K562 (cell line): ENCODE measurements around the gene GPR55. TPM values are rescaled to one million over a fixed set of nuclear protein-coding genes. Genes with fewer than 3 reads are reported as not detected.

Experiments
- ATAC-seq: fragments of 200-7000 bp; cut with Tn5 transposase; 3 replicates; pipeline ENCODE4 v1.9.1; 2020; ENCODE audit warnings: moderate library complexity
- BruUV-seq: library from RNA; stranded (reverse); fragments of 400-500 nt; replicated peaks from 2 replicates; lab custom pipeline; 2021; lab: Mats Ljungman, UMichigan
- CTCF ChIA-PET: fragments of 300-600 bp; formaldehyde crosslinking; extraction: SDS; loops from one replicate; lab custom pipeline; 2021; ENCODE audit warnings: low intra/inter-chr PET ratio; lab: Yijun Ruan, JAX
- POLR2A ChIA-PET: fragments of 300-600, 350-650 bp; sonication (Branson Sonifier 250); formaldehyde crosslinking; extraction: SDS; loops from one replicate; lab custom pipeline; 2021; ENCODE audit warnings: antibody characterized with exemption, inconsistent platforms; lab: Yijun Ruan, JAX
- DNase-seq, 4 experiments: peaks; one replicate each; pipeline versions ENCODE4 v3.0.0 to v3.0.0-alpha.2; 2011 to 2018; ENCODE audit warnings: low spot score in 3 of 4, mixed read lengths in 3 of 4; ENCODE audit errors: extremely low read depth in 1 of 4
- FAIRE-seq: peaks from 2 replicates; lab custom pipeline; 2011; peaks lifted over from hg19 to GRCh38; lab: Jason Lieb, UNC
- H2AFZ ChIP-seq: 2 replicates; pipeline ENCODE4 v1.6.0; 2011; ENCODE audit warnings: low read depth, low read length, control low read depth, inconsistent platforms
- H3K27ac ChIP-seq: fragments of 200-600 bp; 3 replicates; pipeline ENCODE4 v1.8.0; 2011; ENCODE audit warnings: low read depth, mild to moderate bottlenecking, control low read depth, inconsistent platforms, low read length, moderate library complexity, mixed read lengths; ENCODE audit errors: extremely low read depth
- H3K27me3 ChIP-seq, 2 experiments: fragments of 300-600 bp in 1 of 2; 2 replicates in 1 of 2; 3 replicates in 1 of 2; pipeline versions ENCODE4 v1.6.0 to v1.8.0; 2011; ENCODE audit warnings: inconsistent platforms in 2 of 2, low read length in 2 of 2, mild to moderate bottlenecking in 1 of 2, mixed read lengths in 1 of 2, moderate library complexity in 1 of 2; ENCODE audit not compliant: control insufficient read depth in 2 of 2, insufficient read depth in 2 of 2
- H3K36me3 ChIP-seq: fragments of 300-600 bp; 3 replicates; pipeline ENCODE4 v1.8.0; 2011; ENCODE audit warnings: mild to moderate bottlenecking, low read length, inconsistent platforms; ENCODE audit not compliant: control insufficient read depth, insufficient read depth
- H3K4me1 ChIP-seq, 2 experiments: fragments of 200-600 bp in 1 of 2; replicated peaks in 1 of 2; 2 replicates in 1 of 2; 3 replicates in 1 of 2; pipeline versions ENCODE4 v1.5.1 to v1.8.0; 2011; ENCODE audit warnings: inconsistent platforms in 2 of 2, low read length in 2 of 2, mild to moderate bottlenecking in 1 of 2, mixed read lengths in 1 of 2, moderate library complexity in 1 of 2; ENCODE audit not compliant: control insufficient read depth in 2 of 2, insufficient read depth in 2 of 2
- H3K4me2 ChIP-seq: 2 replicates; pipeline ENCODE4 v1.6.1; 2011; ENCODE audit warnings: low read length, control low read depth, inconsistent platforms, mixed read lengths; ENCODE audit not compliant: insufficient read depth
- H3K4me3 ChIP-seq: fragments of 200-600 bp; sonication (generic), shearing (Covaris generic); 2 replicates; pipeline ENCODE4 v1.5.1; 2016; ENCODE audit warnings: control low read depth, inconsistent platforms
- H3K79me2 ChIP-seq: fragments of 200-600 bp; 3 replicates; pipeline ENCODE4 v1.8.0; 2011; ENCODE audit warnings: low read length, inconsistent platforms; ENCODE audit not compliant: control insufficient read depth, insufficient read depth
- H3K9ac ChIP-seq, 2 experiments: 2 replicates each; pipeline versions ENCODE4 v1.6.0 to v1.6.1; 2011; ENCODE audit warnings: low read depth in 2 of 2, low read length in 2 of 2, control low read depth in 1 of 2, inconsistent platforms in 1 of 2, mild to moderate bottlenecking in 1 of 2, mixed read lengths in 1 of 2; ENCODE audit not compliant: insufficient read depth in 1 of 2
- H3K9me1 ChIP-seq: one replicate; pipeline ENCODE4 v1.6.0; 2011; ENCODE audit warnings: inconsistent platforms, mild to moderate bottlenecking, low read length, moderate library complexity; ENCODE audit not compliant: control insufficient read depth, insufficient read depth
- H3K9me3 ChIP-seq: replicated peaks from 2 replicates; pipeline ENCODE4 v1.5.1; 2011; ENCODE audit warnings: low read depth, low read length, inconsistent platforms; ENCODE audit not compliant: control insufficient read depth, insufficient read depth
- H4K20me1 ChIP-seq: replicated peaks from 2 replicates; pipeline ENCODE4 v1.6.1; 2011; ENCODE audit warnings: low read length, inconsistent platforms, mixed read lengths; ENCODE audit not compliant: control insufficient read depth, insufficient read depth
- ARID1B ChIP-seq: fragments of 450-650 bp; IDR thresholded peaks from 2 replicates; pipeline ENCODE4 v1.6.1; 2016; ENCODE audit warnings: antibody characterized with exemption, mild to moderate bottlenecking, inconsistent platforms
- ARID4B ChIP-seq: sonication (generic); formaldehyde crosslinking; IDR thresholded peaks from 2 replicates; pipeline ENCODE4 v1.8.0; 2022; ENCODE audit warnings: mild to moderate bottlenecking, missing genetic modification reagents
- GATA2 ChIP-seq: sonication (generic); formaldehyde crosslinking; IDR thresholded peaks from 2 replicates; pipeline ENCODE4 v1.4.0; 2020; ENCODE audit warnings: mild to moderate bottlenecking, missing genetic modification reagents
- GTF3C2 ChIP-seq: IDR thresholded peaks from 3 replicates; pipeline ENCODE4 v1.6.1; 2011; ENCODE audit warnings: borderline replicate concordance, mild to moderate bottlenecking, moderate library complexity; ENCODE audit not compliant: insufficient read length; ENCODE audit errors: extremely low read depth
- KLF16 ChIP-seq: IDR thresholded peaks from 2 replicates; pipeline ENCODE4 v1.6.1; 2016; ENCODE audit warnings: antibody characterized with exemption
- MCM5 ChIP-seq: fragments of 450-650 bp; IDR thresholded peaks from 2 replicates; pipeline ENCODE4 v1.6.1; 2016; ENCODE audit warnings: low read depth
- POLR2AphosphoS2 ChIP-seq: IDR thresholded peaks from 2 replicates; pipeline ENCODE4 v1.6.1; 2012; ENCODE audit warnings: low read length, improper control_type of control experiment
- SMAD3 ChIP-seq: fragments of 450-650 bp; formaldehyde crosslinking; conservative IDR thresholded peaks from 2 replicates; pipeline ENCODE4 v1.4.0; 2020; ENCODE audit warnings: mild to moderate bottlenecking
- STAG1 ChIP-seq: sonication (generic); formaldehyde crosslinking; IDR thresholded peaks from 2 replicates; pipeline ENCODE4 v1.5.0; 2020; ENCODE audit warnings: missing genetic modification reagents, borderline replicate concordance
- THAP7 ChIP-seq: fragments of 250-450 bp; sonication (Bioruptor Pico); IDR thresholded peaks from 2 replicates; pipeline ENCODE4 v1.5.0; 2021
- ZC3H8 ChIP-seq: fragments of 450-650 bp; IDR thresholded peaks from 2 replicates; pipeline ENCODE4 v1.6.1; 2017
- ZNF165 ChIP-seq: fragments of 250-450 bp; sonication (Bioruptor Pico); IDR thresholded peaks from 2 replicates; pipeline ENCODE4 v1.4.0; 2020; ENCODE audit warnings: borderline replicate concordance
- ZNF586 ChIP-seq: fragments of 450-650 bp; formaldehyde crosslinking; conservative IDR thresholded peaks from 2 replicates; pipeline ENCODE4 v1.4.0; 2020; ENCODE audit warnings: mild to moderate bottlenecking, moderate library complexity
- ZNF589 ChIP-seq: fragments of 200-800 bp; sonication (Bioruptor generic); IDR thresholded peaks from 2 replicates; pipeline ENCODE4 v1.6.1; 2016; ENCODE audit warnings: low read depth, missing genetic modification characterization, missing compliant biosample characterization
- ZNF699 ChIP-seq: fragments of 250-450 bp; sonication (Bioruptor Pico); IDR thresholded peaks from 2 replicates; pipeline ENCODE4 v1.8.0; 2021; ENCODE audit warnings: mild to moderate bottlenecking, moderate library complexity; ENCODE audit not compliant: insufficient replicate concordance
- WGBS: fragments of 100-300 bp; shearing (Covaris generic); methylation state at CpG from one replicate; pipeline ENCODE4 v1.1.6; 2016; ENCODE audit warnings: low coverage, mixed read lengths; ENCODE audit not compliant: insufficient coverage; ENCODE audit errors: missing lambda C conversion rate; 5-methylcytosine and 5-hydroxymethylcytosine counted together
- in situ Hi-C: fragments of 300-500 bp; cut with MboI; formaldehyde crosslinking; loops from 4 replicates; pipeline ENCODE4 v1.15.0; 2018; ENCODE audit warnings: inconsistent platforms, mixed read lengths
- intact Hi-C: fragments of 100-400 bp; cut with micrococcal nuclease; formaldehyde crosslinking; loops from 2 replicates; pipeline ENCODE4 v1.14.2; 2022
- polyA plus RNA-seq, 8 experiments: library from polyadenylated mRNA; depleted of rRNA in 4 of 8; stranded (reverse) in 5 of 8; unstranded in 3 of 8; fragments of >200 nt; fragmentation: Nextera tagmentation in 2 of 8; fragmentation: Illumina TruSeq in 1 of 8; extraction: Ambion mirVana in 2 of 8; extraction: Trizol in 1 of 8; gene quantifications; 2 replicates each; pipeline versions ENCODE4 v1.2.1 to v1.2.3, GENCODE V29; 2011 to 2014; ENCODE audit warnings: inconsistent platforms in 1 of 8, missing spikeins in 1 of 8
- total RNA-seq, 7 experiments: library from RNA; depleted of rRNA in 6 of 7; stranded (reverse); fragments of >200 nt in 6 of 7; fragmentation: Illumina TruSeq in 2 of 7; extraction: Trizol in 2 of 7; gene quantifications; 2 replicates each; pipeline versions ENCODE4 v1.2.1 to v1.2.3, GENCODE V29; 2011 to 2021; ENCODE audit warnings: low replicate concordance in 1 of 7

Gene GPR55
- total and polyA plus RNA-seq, 9 of the 15 experiments (the other 6 are each of a cell fraction or from before 2014, with no cell fraction given), result 0.11 to 0.49 (median 0.27) TPM

DNA sequence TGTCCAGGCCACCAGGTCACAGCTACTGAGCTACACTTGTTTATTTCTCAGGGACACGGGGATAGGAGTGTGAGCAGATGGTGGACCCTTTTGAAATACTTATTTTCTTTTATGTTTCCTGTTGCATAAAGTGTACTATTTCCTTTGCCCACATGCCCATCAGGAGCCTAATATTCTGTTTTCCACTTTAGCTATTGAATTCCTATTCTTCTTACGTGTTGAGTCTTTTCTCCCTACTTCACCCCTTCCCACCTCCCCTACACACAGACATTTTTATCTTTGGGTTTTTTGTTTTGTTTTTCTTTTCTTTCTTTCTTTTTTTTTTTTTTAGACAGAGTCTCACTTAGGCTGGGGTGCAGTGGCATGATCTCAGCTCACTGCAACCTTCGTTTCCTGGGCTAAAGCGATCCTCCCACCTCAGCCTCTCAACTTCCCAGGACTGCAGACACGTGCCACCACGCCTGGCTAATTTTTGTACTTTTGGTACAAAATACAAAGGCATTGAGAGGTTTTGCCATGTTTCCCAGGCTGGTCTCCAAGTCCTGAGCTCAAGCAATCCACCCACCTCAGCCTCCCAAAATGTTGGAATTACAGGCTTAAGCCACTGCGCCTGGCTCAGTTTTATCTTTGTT is 5.2 kb upstream of the GPR55 start:
- ChIA-PET CTCF (no interaction called here), POLR2A (no interaction called here)
- Histone ChIP-seq H3K27me3 (peaks cover 4 to 58% of the 10 kb centered on the region in 2 experiments; a peak in 3 of 5 replicates), H3K4me3 (no peak overlapping the region), H3K9me3 (no peaks in the 10 kb centered on the region), H4K20me1 (no peaks in the 10 kb centered on the region), H3K27ac (no peak overlapping the region), H2AFZ (no peak overlapping the region), H3K79me2 (no peaks in the 10 kb centered on the region), H3K9me1 (no peaks in the 10 kb centered on the region), H3K9ac (no peak overlapping the region), H3K4me2 (no peak overlapping the region), H3K36me3 (no peaks in the 10 kb centered on the region), H3K4me1 (no peaks in the 10 kb centered on the region; a peak in 1 of 5 replicates)
- DNase-seq (no peak), FAIRE-seq (no peak), ATAC-seq (no peak)
- BruUV-seq, result no TSS peak
- intact Hi-C loops, result no loop called here
- in situ Hi-C loops, result no loop called here
- 11% methylated on average over 5 of the region's 7 CpGs for WGBS
- TF ChIP-seq ZNF165, result no peak
- TF ChIP-seq SMAD3, result no peak
- TF ChIP-seq ARID4B (CRISPR knock-in tag), result no peak
- TF ChIP-seq ZNF586 (CRISPR knock-in tag), result no peak
- TF ChIP-seq ARID1B, result no peak
- no peak for TF ChIP-seq MCM5
- TF ChIP-seq ZC3H8, result no peak
- TF ChIP-seq THAP7, result no peak
- TF ChIP-seq GTF3C2, result no peak
- no peak for TF ChIP-seq POLR2AphosphoS2
- no peak for TF ChIP-seq STAG1 (CRISPR knock-in tag)
- no peak for TF ChIP-seq KLF16
- no peak for TF ChIP-seq ZNF589 (CRISPR knock-in tag)
- TF ChIP-seq GATA2, result no peak
- TF ChIP-seq ZNF699 (CRISPR knock-in tag), result no peak
